Dendritic cell treated with granulocyte-macrophage colony-stimulating factor and Interleukin-4, amounts not matched to agents 40 ng/mL and 50 ng/mL, for 4 days (primary cell): ENCODE results near the gene HUWE1.
"Not testable (repeated sequence)": the region's sequence is repeated elsewhere in the genome, so short reads cannot be mapped to it uniquely, and the experiment has no call there.

Experiments
- H3K27ac Mint-ChIP-seq: one replicate; pipeline ENCODE4 v1.8.0; 2022; ENCODE audit warnings: mild to moderate bottlenecking, mixed read lengths
- H3K27me3 Mint-ChIP-seq: one replicate; pipeline ENCODE4 v1.8.0; 2022; ENCODE audit warnings: mild to moderate bottlenecking, mixed read lengths
- H3K36me3 Mint-ChIP-seq: one replicate; pipeline ENCODE4 v1.8.0; 2022; ENCODE audit warnings: low read depth, mixed read lengths
- H3K4me1 Mint-ChIP-seq: one replicate; pipeline ENCODE4 v1.8.0; 2022; ENCODE audit warnings: low read depth, mixed read lengths
- H3K4me3 Mint-ChIP-seq: one replicate; pipeline ENCODE4 v1.8.0; 2022; ENCODE audit warnings: mild to moderate bottlenecking, moderate library complexity, mixed read lengths
- H3K9me3 Mint-ChIP-seq: one replicate; pipeline ENCODE4 v1.8.0; 2022; ENCODE audit warnings: mixed read lengths
- intact Hi-C: fragments of 100-400 bp; cut with micrococcal nuclease; formaldehyde crosslinking; loops from one replicate; pipeline ENCODE4 v1.15.0; 2022

Gene HUWE1, protein sequence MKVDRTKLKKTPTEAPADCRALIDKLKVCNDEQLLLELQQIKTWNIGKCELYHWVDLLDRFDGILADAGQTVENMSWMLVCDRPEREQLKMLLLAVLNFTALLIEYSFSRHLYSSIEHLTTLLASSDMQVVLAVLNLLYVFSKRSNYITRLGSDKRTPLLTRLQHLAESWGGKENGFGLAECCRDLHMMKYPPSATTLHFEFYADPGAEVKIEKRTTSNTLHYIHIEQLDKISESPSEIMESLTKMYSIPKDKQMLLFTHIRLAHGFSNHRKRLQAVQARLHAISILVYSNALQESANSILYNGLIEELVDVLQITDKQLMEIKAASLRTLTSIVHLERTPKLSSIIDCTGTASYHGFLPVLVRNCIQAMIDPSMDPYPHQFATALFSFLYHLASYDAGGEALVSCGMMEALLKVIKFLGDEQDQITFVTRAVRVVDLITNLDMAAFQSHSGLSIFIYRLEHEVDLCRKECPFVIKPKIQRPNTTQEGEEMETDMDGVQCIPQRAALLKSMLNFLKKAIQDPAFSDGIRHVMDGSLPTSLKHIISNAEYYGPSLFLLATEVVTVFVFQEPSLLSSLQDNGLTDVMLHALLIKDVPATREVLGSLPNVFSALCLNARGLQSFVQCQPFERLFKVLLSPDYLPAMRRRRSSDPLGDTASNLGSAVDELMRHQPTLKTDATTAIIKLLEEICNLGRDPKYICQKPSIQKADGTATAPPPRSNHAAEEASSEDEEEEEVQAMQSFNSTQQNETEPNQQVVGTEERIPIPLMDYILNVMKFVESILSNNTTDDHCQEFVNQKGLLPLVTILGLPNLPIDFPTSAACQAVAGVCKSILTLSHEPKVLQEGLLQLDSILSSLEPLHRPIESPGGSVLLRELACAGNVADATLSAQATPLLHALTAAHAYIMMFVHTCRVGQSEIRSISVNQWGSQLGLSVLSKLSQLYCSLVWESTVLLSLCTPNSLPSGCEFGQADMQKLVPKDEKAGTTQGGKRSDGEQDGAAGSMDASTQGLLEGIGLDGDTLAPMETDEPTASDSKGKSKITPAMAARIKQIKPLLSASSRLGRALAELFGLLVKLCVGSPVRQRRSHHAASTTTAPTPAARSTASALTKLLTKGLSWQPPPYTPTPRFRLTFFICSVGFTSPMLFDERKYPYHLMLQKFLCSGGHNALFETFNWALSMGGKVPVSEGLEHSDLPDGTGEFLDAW (N-terminal part only)

DNA sequence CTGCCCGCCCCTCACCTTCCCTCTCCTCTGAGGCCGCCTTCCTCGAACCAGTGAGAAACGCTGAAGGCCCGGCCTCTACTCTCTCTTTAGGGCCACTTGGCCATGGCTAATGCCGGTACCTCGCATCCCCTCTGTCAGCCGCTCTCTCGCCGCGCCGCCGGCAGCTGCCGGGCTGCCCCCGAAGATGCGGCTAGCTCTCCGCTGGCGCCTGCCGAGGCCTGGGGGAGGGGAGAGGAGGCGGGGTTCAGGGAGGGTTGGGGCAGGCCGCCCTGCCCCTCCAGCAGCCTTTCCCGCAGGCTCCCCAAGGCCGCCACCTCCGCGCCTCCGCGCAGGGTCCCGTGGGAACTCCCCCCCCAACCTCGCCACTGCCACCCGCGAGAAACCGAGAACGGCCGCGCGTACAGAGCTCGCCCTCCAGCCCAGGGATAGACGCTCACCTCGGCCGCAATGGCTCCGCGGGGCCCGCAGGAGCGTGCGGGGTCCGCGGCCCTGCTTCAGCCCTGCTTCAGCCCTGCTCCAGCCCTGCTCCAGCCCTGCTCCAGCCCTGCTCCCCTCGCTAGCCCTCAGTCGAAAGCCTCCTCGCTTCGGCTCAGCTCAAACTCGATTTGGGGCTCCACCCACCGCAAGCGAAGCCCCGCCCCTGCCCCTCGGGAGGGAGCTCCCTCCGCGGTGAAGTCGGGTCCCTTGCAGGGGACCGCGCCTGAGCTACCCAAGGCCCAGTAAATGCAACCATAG lies at the start of gene HUWE1:
Gene HUWE1 (minus strand): TSS at position 569 of the 735 bp plus-strand sequence. CDS start 32,612 bp downstream, outside the sequence.
- H3K9me3 Mint-ChIP-seq = no peaks in the 10 kb centered on the region
- intact Hi-C loops = loop anchor here (10.0 kb wide), 1 partner anchor 1318 kb away; the partner anchor contains the start of gene APEX2
- H3K4me1 Mint-ChIP-seq = peaks cover 11% of the 10 kb centered on the region
- peak within 1 kb of the TSS; percentile 93 for H3K4me3 Mint-ChIP-seq
- H3K36me3 Mint-ChIP-seq = peaks cover 38% of the 10 kb centered on the region
- peak within 1 kb of the TSS; percentile 89 for H3K27ac Mint-ChIP-seq
- H3K27me3 Mint-ChIP-seq = peaks cover 3% of the 10 kb centered on the region

DNA sequence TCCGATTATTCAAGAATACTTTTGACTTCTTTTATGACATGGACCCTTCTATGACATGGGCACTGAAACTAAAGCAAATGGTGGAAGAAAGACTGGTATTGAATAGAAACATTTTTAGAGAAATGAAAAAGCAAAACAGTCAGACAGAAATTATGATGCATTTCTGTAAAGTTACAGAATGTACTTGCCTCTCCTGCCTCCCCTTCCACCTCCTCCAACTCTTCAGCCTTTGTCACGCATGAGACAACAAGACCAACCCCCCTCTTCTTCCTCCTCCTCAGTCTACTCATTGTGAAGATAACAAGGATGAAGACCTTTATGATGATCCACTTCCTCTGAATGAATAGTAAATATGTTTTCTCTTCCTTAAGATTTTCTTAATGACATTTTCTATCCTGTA lies 46.3 kb upstream of the HUWE1 start:
- Mint-ChIP-seq H3K36me3 (no peaks in the 10 kb centered on the region), H3K4me1 (no peaks in the 10 kb centered on the region), H3K9me3 (no peaks in the 10 kb centered on the region), H3K27ac (no peak overlapping the region), H3K27me3 (no peaks in the 10 kb centered on the region), H3K4me3 (no peak overlapping the region)
- intact Hi-C loops = no loop called here

DNA sequence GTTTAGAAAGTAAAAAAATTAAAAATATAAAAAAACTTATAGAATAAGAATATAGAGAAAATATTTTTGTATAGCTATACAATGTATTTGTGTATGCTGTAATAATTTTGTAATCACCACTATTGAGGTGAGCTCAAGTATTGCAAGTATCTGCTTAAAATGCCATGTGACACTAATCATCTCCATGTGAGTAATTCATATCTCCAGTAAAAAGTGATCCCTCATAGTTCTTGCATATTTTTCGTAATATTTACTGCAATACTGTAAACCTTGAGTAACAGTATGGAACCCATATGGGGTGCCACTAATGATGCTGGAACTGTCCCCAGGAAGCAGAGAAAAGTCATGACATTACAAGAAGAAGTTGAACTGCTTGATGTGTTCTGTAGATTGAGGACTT lies 43.2 kb upstream of the HUWE1 start:
- Mint-ChIP-seq H3K27ac (no peak overlapping the region), H3K4me3 (no peak overlapping the region), H3K9me3 (no peaks in the 10 kb centered on the region), H3K27me3 (no peaks in the 10 kb centered on the region), H3K4me1 (no peaks in the 10 kb centered on the region), H3K36me3 (no peaks in the 10 kb centered on the region)
- intact Hi-C loops = no loop called here

DNA sequence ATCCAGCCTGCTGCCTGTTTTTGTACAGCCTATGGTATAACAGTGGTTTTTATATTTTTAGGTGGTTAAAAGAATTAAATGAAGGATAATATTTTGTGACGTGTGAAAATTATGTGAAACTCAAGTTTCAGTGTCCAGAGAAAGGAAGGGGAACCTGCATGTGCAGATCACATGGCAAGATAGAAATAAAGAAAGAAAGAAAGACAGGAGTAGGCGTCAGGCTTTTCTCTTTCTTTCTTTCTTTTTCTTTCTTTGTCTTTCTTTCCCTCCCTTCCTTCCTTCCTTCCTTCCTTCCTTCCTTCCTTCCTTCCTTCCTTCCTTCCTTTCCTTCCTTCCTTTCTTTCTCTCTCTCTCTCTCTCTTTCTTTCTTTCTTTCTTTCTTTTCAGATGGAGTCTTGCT lies 42.0 kb upstream of the HUWE1 start:
- intact Hi-C loops = no loop called here
- Mint-ChIP-seq H3K4me3 (no peak overlapping the region), H3K27me3 (no peaks in the 10 kb centered on the region), H3K9me3 (no peaks in the 10 kb centered on the region), H3K27ac (no peak overlapping the region), H3K36me3 (no peaks in the 10 kb centered on the region), H3K4me1 (peaks cover 4% of the 10 kb centered on the region)

DNA sequence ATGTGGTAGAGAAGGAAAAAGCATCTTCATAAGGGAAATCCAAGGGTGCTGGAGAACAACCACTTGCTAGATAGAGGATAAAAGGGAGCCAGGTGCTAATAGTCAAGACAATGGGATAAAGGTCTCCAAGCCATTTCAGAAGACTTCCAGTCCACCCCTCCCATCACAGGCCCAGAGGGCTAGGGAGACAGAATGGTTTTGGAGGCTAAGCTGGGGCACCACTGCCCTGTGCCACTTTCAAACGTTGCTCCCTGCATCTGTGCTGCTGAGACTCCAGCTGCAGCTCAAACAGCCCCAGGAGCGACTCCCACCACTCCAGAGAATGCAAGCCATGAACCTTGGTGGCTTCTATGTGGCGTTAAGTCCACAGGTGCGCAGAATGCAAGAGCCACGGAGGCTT lies 38.4 kb upstream of the HUWE1 start:
- H3K9me3 Mint-ChIP-seq = no peaks in the 10 kb centered on the region
- intact Hi-C loops = no loop called here
- H3K4me1 Mint-ChIP-seq = peaks cover 6% of the 10 kb centered on the region

DNA sequence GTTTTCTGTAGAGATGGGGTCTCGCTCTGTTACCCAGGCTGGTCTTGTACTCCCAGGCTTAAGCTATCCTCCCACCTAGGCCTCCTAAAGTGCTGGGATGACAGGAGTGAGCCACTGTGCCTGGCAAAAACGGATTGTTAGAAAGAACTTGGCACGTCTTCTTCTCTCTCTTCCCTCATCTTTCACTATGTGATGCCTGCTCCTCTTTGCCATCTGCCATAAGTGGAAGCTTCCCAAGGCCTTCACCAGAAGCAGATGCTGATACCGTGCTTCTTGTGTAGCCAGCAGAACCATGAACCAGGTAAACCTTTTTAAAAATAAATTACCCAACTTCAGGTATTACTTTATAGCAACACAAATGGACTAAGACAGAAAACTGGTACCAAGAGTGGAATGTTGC lies 36.9 kb upstream of the HUWE1 start:
- peaks cover 6% of the 10 kb centered on the region for H3K4me1 Mint-ChIP-seq
- H3K9me3 Mint-ChIP-seq = no peaks in the 10 kb centered on the region
- H3K27me3 Mint-ChIP-seq = no peaks in the 10 kb centered on the region
- no peak overlapping the region for H3K27ac Mint-ChIP-seq
- intact Hi-C loops = no loop called here
- no peak overlapping the region for H3K4me3 Mint-ChIP-seq
- no peaks in the 10 kb centered on the region for H3K36me3 Mint-ChIP-seq

More for the DNA sequence above, 38.4 kb upstream of the HUWE1 start:
- Mint-ChIP-seq H3K36me3 (no peaks in the 10 kb centered on the region), H3K27me3 (no peaks in the 10 kb centered on the region), H3K4me3 (no peak overlapping the region), H3K27ac (no peak overlapping the region)

DNA sequence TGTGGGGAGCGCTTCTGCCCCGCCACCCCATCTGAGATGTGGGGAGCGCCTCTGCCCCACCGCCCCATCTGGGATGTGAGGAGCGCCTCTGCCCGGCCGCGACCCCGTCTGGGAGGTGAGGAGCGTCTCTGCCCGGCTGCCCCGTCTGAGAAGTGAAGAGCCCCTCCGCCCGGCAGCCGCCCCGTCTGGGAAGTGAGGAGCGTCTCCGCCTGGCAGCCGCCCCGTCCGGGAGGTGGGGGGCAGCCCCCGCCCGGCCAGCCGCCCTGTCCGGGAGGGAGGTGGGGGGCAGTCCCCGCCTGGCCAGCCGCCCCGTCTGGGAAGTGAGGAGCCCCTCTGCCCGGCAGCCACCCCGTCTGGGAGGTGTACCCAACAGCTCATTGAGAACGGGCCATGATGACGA lies 35.1 kb upstream of the HUWE1 start:
- H3K27me3 Mint-ChIP-seq, H3K36me3 Mint-ChIP-seq, H3K4me1 Mint-ChIP-seq, H3K4me3 Mint-ChIP-seq, H3K9me3 Mint-ChIP-seq, H3K27ac Mint-ChIP-seq, intact Hi-C loops: not testable (repeated sequence)

DNA sequence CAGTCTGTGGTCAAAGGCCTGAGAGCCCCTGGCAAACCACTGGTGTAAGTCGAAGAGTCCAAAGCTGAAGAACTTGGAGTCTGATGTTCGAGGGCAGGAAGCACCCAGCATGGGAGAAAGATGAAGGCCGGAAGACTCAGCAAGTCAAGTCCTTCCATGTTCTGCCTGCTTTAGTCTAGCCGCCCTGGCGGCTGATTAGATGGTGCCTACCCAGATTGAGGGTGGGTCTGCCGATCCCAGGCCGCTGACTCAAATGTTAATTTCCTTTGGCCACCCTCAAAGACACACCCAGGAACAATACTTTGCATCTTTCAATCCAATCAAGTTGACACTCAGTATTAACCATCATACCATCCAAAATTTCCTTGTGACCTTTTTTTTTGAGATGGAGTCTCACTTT lies 33.1 kb upstream of the HUWE1 start:
- H3K27ac Mint-ChIP-seq, H3K27me3 Mint-ChIP-seq, H3K36me3 Mint-ChIP-seq, intact Hi-C loops, H3K9me3 Mint-ChIP-seq, H3K4me3 Mint-ChIP-seq: not testable (repeated sequence)
- peaks cover 20% of the 10 kb centered on the region for H3K4me1 Mint-ChIP-seq

DNA sequence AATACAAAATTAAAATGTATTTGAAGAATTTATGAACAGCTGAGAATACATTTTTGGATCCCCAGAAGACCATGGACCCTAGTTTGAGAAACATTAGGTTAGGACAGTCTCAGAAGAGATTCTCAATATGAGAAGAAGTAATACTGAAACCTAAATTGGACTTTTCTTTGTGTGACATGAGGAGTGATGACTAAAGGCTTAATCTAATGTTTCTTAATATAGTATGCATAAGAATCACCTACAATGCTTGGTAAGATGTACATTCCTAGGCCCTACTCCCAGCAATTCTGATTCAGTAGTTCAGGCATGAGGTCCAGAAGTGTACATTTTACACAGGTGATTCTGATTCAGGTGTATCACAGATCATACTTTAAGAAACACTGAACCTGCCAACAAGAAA lies 31.6 kb upstream of the HUWE1 start:
- H3K27me3 Mint-ChIP-seq = no peaks in the 10 kb centered on the region
- no peaks in the 10 kb centered on the region for H3K36me3 Mint-ChIP-seq
- H3K4me3 Mint-ChIP-seq = no peak overlapping the region
- H3K9me3 Mint-ChIP-seq = no peaks in the 10 kb centered on the region
- H3K27ac Mint-ChIP-seq = no peak overlapping the region
- peaks cover 19% of the 10 kb centered on the region for H3K4me1 Mint-ChIP-seq
- intact Hi-C loops = no loop called here

DNA sequence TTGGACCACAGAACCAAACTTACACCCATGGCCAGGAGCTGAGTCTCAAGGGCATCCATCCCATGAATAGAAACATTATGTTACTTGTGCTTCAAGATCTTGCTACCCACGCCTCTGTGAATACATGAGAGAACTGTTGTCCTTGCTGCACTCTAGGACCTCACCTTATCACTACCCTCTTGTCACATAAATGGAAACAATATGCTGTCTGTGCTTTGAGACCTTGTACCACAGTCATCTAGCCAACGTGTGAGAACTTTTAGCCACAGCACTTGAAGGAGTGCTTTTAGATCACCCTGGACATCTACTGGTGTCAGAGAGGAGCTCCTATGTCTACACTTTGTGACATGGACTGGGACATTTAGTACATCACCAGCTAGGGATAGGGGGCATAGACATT lies 30.7 kb upstream of the HUWE1 start:
- H3K4me3 Mint-ChIP-seq = no peak overlapping the region
- no peaks in the 10 kb centered on the region for H3K27me3 Mint-ChIP-seq
- intact Hi-C loops = no loop called here
- no peaks in the 10 kb centered on the region for H3K36me3 Mint-ChIP-seq
- peaks cover 19% of the 10 kb centered on the region for H3K4me1 Mint-ChIP-seq
- no peak overlapping the region for H3K27ac Mint-ChIP-seq
- no peaks in the 10 kb centered on the region for H3K9me3 Mint-ChIP-seq

DNA sequence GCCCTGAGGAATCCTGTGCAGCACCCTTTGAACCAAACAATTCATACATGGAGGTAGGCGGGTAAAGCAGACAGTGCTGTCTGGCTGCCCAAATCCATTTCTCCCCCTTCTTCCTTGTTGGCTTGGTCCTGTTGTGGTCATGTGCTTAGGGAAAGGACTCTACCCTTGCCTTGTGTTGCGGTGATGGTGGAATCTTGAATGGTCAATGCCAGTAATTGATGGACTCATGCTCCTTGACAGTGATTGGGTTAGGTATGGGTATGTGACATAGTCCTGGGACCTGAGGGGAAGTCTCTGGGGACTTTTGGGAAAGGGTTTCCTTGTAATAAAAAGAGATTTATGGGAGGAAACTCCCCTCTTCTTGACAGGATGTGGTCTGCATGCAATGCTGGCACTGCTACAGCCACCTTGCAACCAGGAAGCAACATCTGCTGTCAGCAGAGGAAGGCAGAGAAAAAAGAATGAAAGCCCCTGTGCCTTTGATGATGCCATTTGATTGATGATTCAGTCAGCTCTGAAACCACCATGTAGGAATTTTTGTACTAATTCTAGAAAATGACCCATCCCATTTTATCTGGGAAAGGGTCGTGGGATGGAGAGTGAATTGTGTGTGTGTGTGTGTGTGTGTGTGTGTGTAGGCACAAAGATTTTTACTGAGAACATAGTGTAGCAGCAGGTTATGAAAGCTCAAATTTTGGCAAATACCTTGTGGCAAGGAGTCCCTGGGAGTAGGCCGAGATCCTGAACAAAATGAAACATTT lies 30.0 kb upstream of the HUWE1 start:
- no peaks in the 10 kb centered on the region for H3K36me3 Mint-ChIP-seq
- H3K4me3 Mint-ChIP-seq = no peak overlapping the region
- H3K4me1 Mint-ChIP-seq = peaks cover 19% of the 10 kb centered on the region
- no peak overlapping the region for H3K27ac Mint-ChIP-seq
- H3K9me3 Mint-ChIP-seq = no peaks in the 10 kb centered on the region
- intact Hi-C loops = no loop called here
- H3K27me3 Mint-ChIP-seq = no peaks in the 10 kb centered on the region

DNA sequence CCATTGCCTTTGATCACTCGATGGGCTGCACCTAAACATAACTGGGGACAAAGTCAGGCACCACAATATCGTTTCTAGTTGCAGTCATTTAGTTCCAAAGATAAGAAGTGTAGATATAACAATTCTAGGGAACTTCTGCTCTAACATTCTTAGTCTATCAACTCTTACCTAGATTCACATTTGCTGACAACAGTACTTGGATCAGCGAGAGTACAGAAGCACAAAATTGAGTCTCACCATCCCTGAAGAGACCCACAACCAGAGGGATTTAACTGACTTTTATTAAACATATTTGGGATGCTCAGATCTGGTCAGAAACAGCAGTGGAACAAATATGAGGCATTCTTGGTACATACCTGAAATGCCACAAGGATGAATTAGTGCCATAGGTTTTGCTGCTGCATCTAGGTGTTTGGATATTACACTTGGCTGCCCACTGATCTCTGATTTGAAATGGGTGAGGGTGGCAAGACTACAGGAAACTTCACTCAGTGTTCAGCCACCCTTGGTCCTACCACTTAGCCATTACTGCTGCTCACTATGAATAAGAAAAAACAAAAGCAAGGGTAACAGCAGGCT lies 28.9 kb upstream of the HUWE1 start:
- intact Hi-C loops = no loop called here
- Mint-ChIP-seq H3K9me3 (no peaks in the 10 kb centered on the region), H3K27ac (peak overlapping the region; percentile 41), H3K4me3 (no peak overlapping the region), H3K36me3 (no peaks in the 10 kb centered on the region), H3K4me1 (peaks cover 19% of the 10 kb centered on the region), H3K27me3 (no peaks in the 10 kb centered on the region)
